H1 (cell line): Measurements from ENCODE around the gene DPF3. TPM values are rescaled to one million over a fixed set of nuclear protein-coding genes. Genes with fewer than 3 reads are reported as not detected.

ENCODE experiments used
- CTCF ChIA-PET: fragments of 300-600 bp; sonication (Branson Sonifier 250); formaldehyde crosslinking; loops from one replicate; lab custom pipeline; 2021; ENCODE audit not compliant: partially characterized antibody; lab: Charles Lee
- POLR2A ChIA-PET: fragments of 300-600 bp; sonication (Branson Sonifier 250); formaldehyde crosslinking; loops from one replicate; lab custom pipeline; 2021; ENCODE audit warnings: inconsistent platforms; ENCODE audit not compliant: partially characterized antibody; lab: Charles Lee
- DNase-seq, 2 experiments: peaks; one replicate each; pipeline versions ENCODE4 v3.0.0 to v3.0.0-alpha.2; 2010 to 2022; ENCODE audit warnings: low spot score in 2 of 2, low read depth in 1 of 2, mixed read lengths in 1 of 2
- FAIRE-seq: peaks from 2 replicates; lab custom pipeline; 2011; peaks lifted over from hg19 to GRCh38; lab: Jason Lieb, UNC
- H2AFZ ChIP-seq: 2 replicates; pipeline ENCODE4 v1.8.1; 2012; ENCODE audit warnings: low read length, inconsistent platforms
- H2AK5ac ChIP-seq: 2 replicates; pipeline ENCODE4 v1.6.1; 2013; ENCODE audit warnings: low read depth, low read length
- H2BK120ac ChIP-seq: replicated peaks from 2 replicates; pipeline ENCODE3; 2013; ENCODE audit warnings: low read depth, low read length, inconsistent platforms
- H2BK12ac ChIP-seq: 2 replicates; pipeline ENCODE4 v1.6.1; 2013; ENCODE audit warnings: low read depth, low read length
- H2BK15ac ChIP-seq: 2 replicates; pipeline ENCODE4 v1.6.1; 2013; ENCODE audit warnings: low read length
- H2BK20ac ChIP-seq: 2 replicates; pipeline ENCODE4 v1.6.1; 2013; ENCODE audit warnings: low read length
- H2BK5ac ChIP-seq: 2 replicates; pipeline ENCODE4 v1.6.1; 2013; ENCODE audit warnings: low read depth, low read length
- H3K14ac ChIP-seq: 2 replicates; pipeline ENCODE4 v1.6.1; 2013; ENCODE audit warnings: inconsistent platforms; ENCODE audit not compliant: insufficient read length
- H3K18ac ChIP-seq: 2 replicates; pipeline ENCODE4 v1.6.1; 2013; ENCODE audit warnings: low read length; ENCODE audit errors: extremely low read depth
- H3K23ac ChIP-seq: 2 replicates; pipeline ENCODE4 v1.6.1; 2013; ENCODE audit warnings: inconsistent platforms; ENCODE audit not compliant: insufficient read length
- H3K23me2 ChIP-seq: 2 replicates; pipeline ENCODE4 v1.6.1; 2013; ENCODE audit warnings: low read depth, low read length
- H3K27ac ChIP-seq: 2 replicates; pipeline ENCODE4 v1.6.1; 2011; ENCODE audit warnings: low read depth, low read length, inconsistent platforms
- H3K27me3 ChIP-seq, 4 experiments: replicated peaks in 1 of 4; 1 replicate in 1 of 4; 2 replicates in 3 of 4; pipeline versions ENCODE4 v1.6.1 to v1.8.1; 2011 to 2013; ENCODE audit warnings: low read length in 3 of 4, mild to moderate bottlenecking in 3 of 4, inconsistent platforms in 2 of 4, mixed read lengths in 2 of 4, moderate library complexity in 1 of 4; ENCODE audit not compliant: control insufficient read depth in 3 of 4, insufficient read depth in 3 of 4; ENCODE audit errors: extremely low read depth in 1 of 4
- H3K36me3 ChIP-seq, 4 experiments: 2 replicates each; pipeline versions ENCODE4 v1.6.1 to v1.8.1; 2011 to 2013; ENCODE audit warnings: mild to moderate bottlenecking in 4 of 4, low read length in 3 of 4, moderate library complexity in 2 of 4, control low read depth in 1 of 4, inconsistent platforms in 1 of 4; ENCODE audit not compliant: insufficient read depth in 4 of 4, control insufficient read depth in 2 of 4
- H3K4ac ChIP-seq: replicated peaks from 2 replicates; pipeline ENCODE3; 2013; ENCODE audit warnings: low read length, low read depth, mixed read lengths, inconsistent platforms; ENCODE audit not compliant: insufficient read length
- H3K4me1 ChIP-seq, 4 experiments: replicated peaks in 1 of 4; 1 replicate in 1 of 4; 2 replicates in 3 of 4; pipeline versions ENCODE4 v1.6.1 to v1.8.1; 2011 to 2013; ENCODE audit warnings: low read length in 3 of 4, inconsistent platforms in 2 of 4, mixed read lengths in 1 of 4; ENCODE audit not compliant: insufficient read depth in 4 of 4, control insufficient read depth in 3 of 4
- H3K4me2 ChIP-seq, 2 experiments: 2 replicates each; pipeline versions ENCODE4 v1.6.1 to v1.8.1; 2011 to 2013; ENCODE audit warnings: low read depth in 2 of 2, low read length in 2 of 2, control low read depth in 1 of 2, inconsistent platforms in 1 of 2, mild to moderate bottlenecking in 1 of 2; ENCODE audit not compliant: insufficient read depth in 1 of 2
- H3K4me3 ChIP-seq, 4 experiments: fragments of 200-600, 300-600 bp in 1 of 4; sonication (generic), shearing (Covaris generic), sonication (Bioruptor Twin) in 1 of 4; 2 replicates each; pipeline versions ENCODE4 v1.5.1 to v1.8.1; 2011 to 2016; ENCODE audit warnings: low read length in 4 of 4, low read depth in 3 of 4, control low read depth in 2 of 4, inconsistent platforms in 2 of 4, mild to moderate bottlenecking in 2 of 4, mixed read lengths in 1 of 4, moderate library complexity in 1 of 4; ENCODE audit not compliant: insufficient read depth in 2 of 4; ENCODE audit errors: extremely low read depth in 1 of 4
- H3K56ac ChIP-seq: replicated peaks from 2 replicates; pipeline ENCODE3; 2013; ENCODE audit warnings: low read depth, mild to moderate bottlenecking, mixed read lengths, low read length, inconsistent platforms; ENCODE audit not compliant: insufficient read length
- H3K79me1 ChIP-seq: 2 replicates; pipeline ENCODE4 v1.6.1; 2013; ENCODE audit warnings: low read depth, low read length, control low read depth
- H3K79me2 ChIP-seq, 2 experiments: 2 replicates each; pipeline versions ENCODE4 v1.6.1 to v1.8.1; 2012 to 2013; ENCODE audit warnings: low read length in 2 of 2, mild to moderate bottlenecking in 2 of 2, inconsistent platforms in 1 of 2; ENCODE audit not compliant: insufficient read depth in 2 of 2, control insufficient read depth in 1 of 2
- H3K9ac ChIP-seq, 4 experiments: replicated peaks in 1 of 4; 1 replicate in 1 of 4; 2 replicates in 3 of 4; pipeline versions ENCODE4 v1.6.1 to v1.8.1; 2011 to 2013; ENCODE audit warnings: low read depth in 3 of 4, low read length in 3 of 4, control low read depth in 2 of 4, mild to moderate bottlenecking in 2 of 4, moderate library complexity in 2 of 4, inconsistent platforms in 1 of 4; ENCODE audit errors: extremely low read depth in 1 of 4
- H3K9me3 ChIP-seq, 2 experiments: 2 replicates each; pipeline versions ENCODE4 v1.6.1 to v1.8.1; 2012 to 2013; ENCODE audit warnings: mild to moderate bottlenecking in 2 of 2, moderate library complexity in 2 of 2, control low read depth in 1 of 2, inconsistent platforms in 1 of 2, low read depth in 1 of 2, low read length in 1 of 2, mixed read lengths in 1 of 2; ENCODE audit not compliant: insufficient read depth in 2 of 2
- H4K20me1 ChIP-seq, 2 experiments: replicated peaks in 1 of 2; 2 replicates each; pipeline versions ENCODE3 to v1.8.1; 2011 to 2013; ENCODE audit warnings: inconsistent platforms in 2 of 2, low read length in 2 of 2, mild to moderate bottlenecking in 1 of 2; ENCODE audit not compliant: insufficient read depth in 2 of 2, control insufficient read depth in 1 of 2
- H4K5ac ChIP-seq: 2 replicates; pipeline ENCODE4 v1.6.1; 2013; ENCODE audit warnings: low read length, low read depth, mixed read lengths, inconsistent platforms; ENCODE audit not compliant: insufficient read length
- H4K8ac ChIP-seq: 2 replicates; pipeline ENCODE4 v1.8.0; 2013; ENCODE audit warnings: mild to moderate bottlenecking, moderate library complexity, low read length, inconsistent platforms; ENCODE audit not compliant: insufficient read depth; ENCODE audit errors: extremely low read depth
- H4K91ac ChIP-seq: replicated peaks from 2 replicates; pipeline ENCODE3; 2013; ENCODE audit warnings: low read length, mixed read lengths, inconsistent platforms; ENCODE audit not compliant: insufficient read length
- ASH2L ChIP-seq: fragments of 200-600, 300-600 bp; sonication (generic); IDR thresholded peaks from one replicate; pipeline ENCODE4 v1.7.1; 2017; ENCODE audit warnings: low read length
- ATF2 ChIP-seq: IDR thresholded peaks from 2 replicates; pipeline ENCODE4 v1.6.1; 2012; ENCODE audit warnings: low read length, inconsistent platforms
- GABPA ChIP-seq: IDR thresholded peaks from 2 replicates; pipeline ENCODE4 v1.6.1; 2011; ENCODE audit warnings: mild to moderate bottlenecking, low read length, moderate library complexity, borderline replicate concordance; ENCODE audit not compliant: insufficient read depth
- POLR2AphosphoS5 ChIP-seq: IDR thresholded peaks from 2 replicates; pipeline ENCODE4 v1.6.1; 2011; ENCODE audit warnings: low read depth, low read length
- RFX5 ChIP-seq: IDR thresholded peaks from 2 replicates; pipeline ENCODE4 v1.6.1; 2011; ENCODE audit warnings: low read depth, low read length, improper control_type of control experiment, borderline replicate concordance
- SIRT6 ChIP-seq: IDR thresholded peaks from one replicate; pipeline ENCODE4 v1.7.1; 2012; ENCODE audit warnings: low read length, inconsistent platforms
- SP1 ChIP-seq: IDR thresholded peaks from 2 replicates; pipeline ENCODE4 v1.6.1; 2011; ENCODE audit warnings: low read depth, low read length
- TEAD4 ChIP-seq: IDR thresholded peaks from 2 replicates; pipeline ENCODE4 v1.6.1; 2012; ENCODE audit warnings: low read depth, low read length, inconsistent platforms, mixed read lengths
- WGBS, 2 experiments: shearing (Covaris generic) in 1 of 2; methylation state at CpG; one replicate each; pipeline versions ENCODE4 v1.1.6 to v1.1.7; 2013 to 2015; ENCODE audit warnings: low lambda C conversion rate in 2 of 2, mixed read lengths in 2 of 2, inconsistent platforms in 1 of 2, low coverage in 1 of 2, missing lambda C conversion rate in 1 of 2; ENCODE audit not compliant: insufficient replicate concordance in 2 of 2, insufficient coverage in 1 of 2, insufficient read length in 1 of 2; ENCODE audit errors: extremely low coverage in 1 of 2, missing lambda C conversion rate in 1 of 2; 5-methylcytosine and 5-hydroxymethylcytosine counted together
- polyA plus RNA-seq, 7 experiments: library from polyadenylated mRNA; depleted of rRNA in 3 of 7; stranded (reverse) in 5 of 7; unstranded in 2 of 7; fragments of >200 nt in 5 of 7; fragments of 200-250 nt in 2 of 7; gene quantifications; 1 replicate in 5 of 7; 2 replicates in 1 of 7; 4 replicates in 1 of 7; pipeline versions ENCODE4 v1.2.1 to v1.2.3, GENCODE V29; 2011 to 2013; ENCODE audit warnings: missing spikeins in 2 of 7, mixed read lengths in 2 of 7
- total RNA-seq: library from RNA; stranded (reverse); fragmentation: NEBNext Ultra II Directional; extraction: Animal tissue kit (Norgen Biotek cat#: 25700); gene quantifications from 2 replicates; pipeline ENCODE4 v1.2.1, GENCODE V29; 2021

DPF3 gene
- total and polyA plus RNA-seq, 2 of the 8 experiments (the other 6 are each of a cell fraction or from before 2014, with no cell fraction given): 0.19 TPM; not detected in 1

GRCh38 chr14:72686832-72687231, 207.1 kb downstream of the DPF3 start:
- Histone ChIP-seq H3K4ac (no peak overlapping the region), H3K4me2 (no peak overlapping the region), H2BK120ac (no peak overlapping the region), H3K79me2 (no peaks in the 10 kb centered on the region), H3K9me3 (no peaks in the 10 kb centered on the region), H2BK15ac (no peak overlapping the region), H3K23ac (no peak overlapping the region), H4K8ac (no peak overlapping the region), H3K4me3 (no peak overlapping the region), H4K91ac (no peak overlapping the region), H3K27ac (no peak overlapping the region), H3K36me3 (no peaks in the 10 kb centered on the region), H4K5ac (no peak overlapping the region), H4K20me1 (peaks cover 0 to 2% of the 10 kb centered on the region in 2 experiments), H3K23me2 (peaks cover 3% of the 10 kb centered on the region; the same call in 1 of the 2 replicates), H2BK5ac (no peak overlapping the region), H2BK12ac (no peak overlapping the region), H2AFZ (no peak overlapping the region), H2BK20ac (no peak overlapping the region), H3K27me3 (no peaks in the 10 kb centered on the region), H3K14ac (no peak overlapping the region), H2AK5ac (no peak overlapping the region), H3K4me1 (peaks cover 0 to 7% (median 3%) of the 10 kb centered on the region in 4 experiments; a peak in 2 of 7 replicates), H3K79me1 (no peaks in the 10 kb centered on the region), H3K18ac (no peak overlapping the region), H3K9ac (no peak overlapping the region), H3K56ac (no peak overlapping the region)
- FAIRE-seq: no peak
- DNase-seq: no peak
- ChIA-PET POLR2A (no interaction called here), CTCF (interaction anchor here (1.3 kb wide), 1 partner anchor 17 kb away, joined by 3 read pairs; no protein-coding TSS in a partner anchor)
- no peak for TF ChIP-seq ATF2
- no peak for TF ChIP-seq RFX5
- TF ChIP-seq POLR2AphosphoS5: no peak
- no peak for TF ChIP-seq TEAD4
- TF ChIP-seq SIRT6: no peak
- TF ChIP-seq ASH2L: no peak
- TF ChIP-seq SP1: no peak
- TF ChIP-seq GABPA: no peak
- WGBS, 2 experiments: 88% methylated on average over 2 of the region's 2 CpGs; no CpG with 5 or more reads in 1 of the 2 experiments
